HG03280 (cell line): ENCODE results near the gene GSG1L.

ENCODE experiments used
- ATAC-seq: cut with Tn5 transposase; IDR thresholded peaks from one replicate; pipeline ENCODE4 v1.9.1; 2021; ENCODE audit warnings: mild to moderate bottlenecking, moderate library complexity; ENCODE audit not compliant: unreplicated experiment

Gene GSG1L

DNA sequence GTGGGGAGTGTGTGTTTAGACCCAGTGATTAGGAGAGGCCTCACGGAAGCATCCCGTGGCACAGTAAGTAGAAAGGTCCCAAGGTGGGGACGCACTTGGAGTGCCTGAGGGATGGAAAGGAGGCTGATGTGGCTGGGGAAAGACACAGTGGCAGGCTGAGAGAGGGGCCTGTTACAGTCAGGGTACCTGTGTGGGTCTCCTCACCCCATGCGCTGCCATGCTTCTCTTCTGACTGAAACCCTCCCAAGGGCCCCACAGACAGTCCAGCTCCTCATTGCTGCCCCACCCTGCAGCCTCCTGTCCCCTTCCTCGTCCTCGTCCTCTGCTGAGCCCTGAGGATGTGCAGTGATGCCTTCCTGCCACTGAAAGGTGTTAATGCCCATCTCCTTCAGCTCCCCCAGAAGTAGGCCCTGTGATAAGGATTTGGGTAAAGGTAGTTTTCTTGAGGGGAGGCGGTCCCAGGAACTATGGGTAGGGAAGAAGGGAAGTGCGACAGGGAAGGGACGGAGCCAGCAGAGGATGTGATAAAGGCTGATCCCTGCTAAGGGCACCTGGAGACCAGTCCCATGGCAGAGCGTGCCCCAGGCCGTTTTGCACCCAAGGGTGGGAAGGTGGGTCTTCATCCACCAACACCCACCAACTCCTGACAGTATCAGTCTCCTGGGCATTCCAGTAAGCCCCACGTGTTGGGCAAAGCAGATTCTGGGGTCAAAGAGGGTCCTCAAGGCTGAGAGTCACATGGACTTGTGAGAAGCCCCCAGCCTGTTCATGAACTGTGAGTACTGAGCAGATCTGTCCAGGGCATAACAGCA, 237.2 kb downstream of the GSG1L start:
- ATAC-seq, result no peak

DNA sequence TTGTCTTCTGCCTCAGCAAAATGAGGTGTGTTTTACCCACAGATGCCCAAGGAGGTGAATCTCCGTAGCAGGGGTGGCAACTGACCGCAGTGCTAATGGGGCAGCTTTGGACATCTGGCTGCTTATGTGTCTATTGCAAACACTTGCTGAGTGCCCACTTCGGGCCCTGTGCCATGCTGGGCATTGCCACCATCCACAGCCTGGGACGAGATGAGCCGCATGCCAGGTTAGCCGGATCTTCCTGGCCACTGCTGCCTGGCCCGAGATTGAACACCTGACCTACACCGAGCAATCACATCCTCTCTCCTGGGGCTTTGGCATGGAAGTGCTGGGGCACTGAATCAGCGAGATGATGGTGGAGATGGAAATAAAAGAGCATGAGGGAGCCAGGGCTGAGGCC, 238.7 kb downstream of the GSG1L start:
- no peak for ATAC-seq

DNA sequence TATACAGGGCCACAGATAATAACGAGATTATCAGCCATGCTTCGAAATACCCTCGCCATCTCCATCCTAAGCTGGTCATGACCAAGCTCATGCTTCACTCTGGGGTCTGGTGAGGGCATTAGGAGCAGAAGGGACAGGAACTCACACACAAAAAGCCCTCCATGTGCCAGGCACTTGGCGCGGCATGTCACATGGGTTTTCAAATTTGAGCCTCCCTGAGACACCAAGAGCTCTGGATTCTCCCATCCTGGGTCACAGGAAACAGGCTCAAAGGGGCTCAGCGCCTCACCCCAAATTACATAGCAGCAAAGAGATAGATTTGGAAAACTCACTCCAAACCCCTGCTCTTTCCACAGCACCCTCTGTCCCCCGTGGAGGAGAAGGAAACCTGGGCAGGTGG, 239.5 kb downstream of the GSG1L start:
- no peak for ATAC-seq

DNA sequence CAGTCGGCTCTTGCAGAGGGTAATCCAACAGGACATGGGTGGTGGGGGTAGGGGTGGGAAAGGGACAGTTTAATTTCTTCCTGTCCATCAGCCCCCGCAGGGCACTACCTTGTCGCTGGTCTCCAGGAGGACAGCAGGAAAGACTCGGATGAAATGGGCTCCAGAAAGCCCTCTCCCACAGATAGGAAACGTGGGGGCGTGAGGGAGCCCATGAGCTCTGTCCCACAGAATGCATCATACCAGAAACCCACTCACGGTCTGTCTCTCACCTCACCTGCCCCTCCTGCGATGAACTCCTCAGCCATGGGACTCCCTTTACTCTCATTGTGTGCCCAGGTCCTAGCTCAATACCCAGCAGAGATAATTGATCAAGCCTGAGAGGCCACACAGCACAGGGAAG, 240.1 kb downstream of the GSG1L start:
- no peak for ATAC-seq

DNA sequence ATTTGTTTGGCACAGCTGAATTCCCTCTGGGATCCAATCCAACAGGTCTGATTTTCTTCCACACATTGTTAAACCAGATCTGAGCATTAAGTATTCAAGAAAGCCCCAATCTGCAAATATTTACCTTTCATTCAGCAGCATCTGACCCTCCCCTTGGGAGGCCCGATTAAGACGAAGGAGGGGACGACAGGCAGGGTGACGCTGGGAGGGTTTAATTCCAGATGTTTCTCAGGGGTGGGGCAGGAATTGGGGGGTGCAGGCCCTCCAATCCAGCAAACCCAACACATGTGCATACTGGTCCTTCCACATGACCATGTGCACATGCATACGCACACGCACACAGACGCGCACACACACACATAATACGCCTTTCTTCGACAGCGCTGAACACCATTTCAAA, 240.5 kb downstream of the GSG1L start:
- no peak for ATAC-seq

DNA sequence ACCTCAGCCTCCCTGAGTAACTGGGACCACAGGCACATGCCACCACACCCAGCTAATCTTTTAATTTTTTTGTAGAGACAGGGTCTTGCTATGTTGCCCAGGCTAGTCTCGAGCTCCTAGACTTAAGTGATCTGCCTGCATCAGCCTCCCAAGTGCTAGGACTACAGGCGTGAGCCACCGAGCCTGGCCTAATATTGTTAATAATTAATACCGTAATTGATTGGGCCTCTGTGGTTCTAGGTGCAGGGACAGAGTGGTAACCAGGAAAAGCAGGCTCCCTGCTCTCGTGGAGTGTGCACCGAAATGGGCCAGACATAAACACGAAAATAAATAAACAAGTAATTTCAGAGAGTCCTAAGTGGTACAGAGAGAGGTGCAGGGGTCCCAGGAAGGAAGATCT, 241.0 kb downstream of the GSG1L start:
- no peak for ATAC-seq

DNA sequence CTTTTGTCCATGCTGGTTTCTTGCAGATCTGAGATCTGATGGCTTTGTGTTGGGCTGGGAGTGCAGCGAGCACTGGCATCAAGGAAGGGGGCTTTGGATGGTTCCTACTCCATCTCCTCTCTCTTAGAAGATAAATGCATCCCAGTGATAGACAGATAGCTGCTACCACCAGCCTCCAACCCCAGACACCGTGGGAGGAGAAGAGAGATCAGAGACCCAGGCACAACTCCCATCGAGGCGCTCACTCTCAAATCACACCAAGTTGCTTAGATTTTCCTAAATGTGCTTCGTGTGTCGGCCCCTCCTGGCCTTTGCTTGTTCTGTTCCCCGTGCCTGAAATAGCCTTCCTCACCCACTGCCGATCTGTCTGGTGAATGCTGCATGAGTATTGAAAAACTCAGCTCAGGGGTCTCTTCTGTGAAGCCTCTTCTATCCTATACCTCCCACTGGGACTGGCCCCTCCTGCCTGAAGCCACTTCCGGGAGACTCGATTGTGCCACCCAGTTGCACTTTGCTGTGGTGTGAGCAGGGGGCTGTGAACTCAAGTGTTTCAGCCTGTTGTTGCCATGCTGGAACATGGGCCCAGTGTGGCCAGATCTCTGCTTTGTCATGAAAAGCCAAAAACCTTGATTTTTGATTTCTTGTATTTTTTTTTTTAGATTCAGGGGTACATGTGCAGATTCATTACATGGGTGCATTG, 242.7 kb downstream of the GSG1L start:
- no peak for ATAC-seq

DNA sequence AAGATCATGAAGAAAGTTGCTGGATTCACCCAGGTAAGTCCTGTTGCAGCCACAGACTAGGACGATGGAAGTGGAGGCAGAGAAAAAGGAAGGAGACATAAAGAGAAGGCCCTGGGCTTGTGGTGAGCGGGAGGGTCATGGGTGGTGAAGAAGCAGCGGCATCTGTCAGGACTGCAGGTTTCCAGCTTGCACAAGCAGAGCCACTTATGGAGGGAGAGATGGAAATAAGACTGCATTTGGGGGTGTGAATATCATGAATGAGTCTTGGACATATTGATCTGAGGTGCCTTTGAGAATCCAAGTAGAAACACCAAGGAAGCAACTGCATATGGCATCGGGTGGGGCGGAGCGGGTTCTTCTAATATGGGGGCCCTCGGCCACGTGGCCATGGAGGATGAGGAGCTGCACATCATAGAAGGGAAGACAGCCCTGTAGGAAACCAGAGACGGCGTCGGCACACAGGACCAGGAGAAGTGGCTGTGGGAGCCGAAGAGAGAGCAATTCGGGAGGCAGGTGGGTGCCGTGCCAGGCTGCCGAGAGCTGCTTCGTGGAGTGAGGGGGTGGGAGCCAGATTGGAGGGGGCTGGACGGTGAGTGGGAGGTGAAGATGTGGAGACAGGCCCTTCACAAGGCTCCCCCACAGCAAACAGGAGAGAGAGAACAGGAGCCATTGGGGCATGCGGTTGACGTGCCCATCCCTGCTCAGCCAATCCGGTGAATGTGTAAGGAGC, 243.5 kb downstream of the GSG1L start:
- no peak for ATAC-seq

DNA sequence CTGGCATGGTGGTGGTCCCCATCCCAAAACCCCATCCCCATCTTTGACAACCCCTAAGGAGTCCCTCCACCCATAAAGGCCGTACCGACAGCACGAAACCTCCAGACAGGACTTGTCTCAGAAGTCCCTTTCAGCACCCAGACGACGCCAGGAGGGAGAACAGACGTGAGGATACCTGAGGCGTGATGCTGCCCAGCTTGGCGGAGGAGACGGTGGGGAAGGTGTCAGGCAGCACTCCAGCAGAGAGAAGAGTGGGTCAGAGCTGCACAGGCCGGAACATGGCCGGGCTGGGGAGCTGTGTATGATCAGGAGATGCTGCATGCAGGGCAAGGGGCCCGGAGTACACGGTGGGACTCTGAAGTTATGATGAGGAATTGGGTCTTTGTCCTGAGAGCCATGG, 244.2 kb downstream of the GSG1L start:
- no peak for ATAC-seq

DNA sequence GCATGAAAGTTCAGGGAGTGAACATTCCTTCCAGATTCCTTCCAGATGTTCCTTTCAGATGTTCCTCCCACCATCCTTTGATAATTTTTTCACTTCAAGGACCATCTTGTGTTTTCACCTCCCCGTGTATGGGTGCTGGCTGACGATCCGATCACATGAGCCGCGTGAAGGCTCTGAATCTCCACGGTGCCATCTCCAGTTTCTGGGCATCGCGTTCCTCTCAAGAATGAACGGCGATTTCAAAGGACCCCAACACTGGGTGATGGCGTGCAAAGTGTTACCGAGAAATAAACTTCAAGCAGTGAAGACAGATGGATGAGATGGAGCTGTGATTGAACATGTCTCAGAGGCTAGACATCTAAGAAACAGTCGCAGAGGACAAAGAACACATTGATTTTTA, 245.3 kb downstream of the GSG1L start:
- no peak for ATAC-seq

DNA sequence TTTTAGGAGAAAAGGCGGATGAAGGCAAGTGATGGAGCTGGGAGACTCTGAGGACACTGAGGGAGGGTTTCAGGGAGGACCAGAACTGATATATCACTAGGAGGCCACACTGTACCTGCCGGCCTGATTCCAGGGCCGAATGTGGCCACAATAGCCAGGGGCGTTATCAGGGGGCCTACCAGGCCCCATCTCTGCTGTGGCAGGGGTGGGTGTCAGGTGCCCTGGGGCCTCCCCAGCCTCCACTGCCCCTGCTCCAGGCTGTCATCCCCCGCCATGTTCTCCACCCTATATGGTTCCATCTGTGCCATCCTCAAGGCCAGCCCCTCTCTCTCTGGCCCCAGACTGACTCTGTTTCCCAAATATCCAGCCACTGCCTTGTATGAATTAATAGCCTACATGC, 246.5 kb downstream of the GSG1L start:
- ATAC-seq, result no peak

DNA sequence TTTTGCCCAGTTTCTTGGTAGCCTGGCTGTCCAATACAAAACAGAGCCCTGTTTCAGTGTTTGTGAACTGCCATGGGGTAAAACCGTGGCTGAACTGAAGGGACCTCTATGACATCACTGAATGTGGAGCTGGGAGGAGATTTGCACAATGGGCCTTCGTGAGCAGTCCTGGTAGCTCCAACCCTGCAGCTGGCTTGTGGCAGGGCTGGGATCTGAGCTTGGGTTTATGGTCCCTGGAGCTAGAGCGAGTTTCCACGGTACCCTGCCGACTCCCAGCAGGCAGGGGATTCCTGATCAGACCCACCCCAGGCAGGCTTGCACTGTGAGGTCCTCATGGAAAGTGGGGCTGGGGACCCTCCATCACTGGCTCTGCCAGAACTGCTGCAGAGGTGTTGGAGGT, 247.0 kb downstream of the GSG1L start:
- ATAC-seq, result no peak

DNA sequence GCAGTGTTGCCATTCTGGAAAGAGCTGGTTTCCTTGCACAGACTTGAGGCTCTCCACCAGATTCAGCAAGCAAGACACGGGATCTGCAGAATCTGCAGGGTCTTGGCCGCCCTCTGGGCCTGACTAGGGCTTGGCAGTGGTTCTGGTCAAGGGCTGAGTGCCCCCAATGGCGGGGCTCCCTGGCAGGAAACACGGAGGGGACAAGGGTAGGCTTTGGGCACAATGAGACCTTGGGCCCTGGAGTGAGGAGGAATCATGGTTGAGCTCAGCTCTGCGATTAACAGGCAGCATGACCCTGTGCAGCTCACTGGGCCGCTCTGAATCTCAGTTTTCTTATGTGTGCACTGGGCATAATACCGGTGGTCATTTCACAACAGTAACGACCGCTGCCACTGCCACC, 249.9 kb downstream of the GSG1L start:
- no peak for ATAC-seq

DNA sequence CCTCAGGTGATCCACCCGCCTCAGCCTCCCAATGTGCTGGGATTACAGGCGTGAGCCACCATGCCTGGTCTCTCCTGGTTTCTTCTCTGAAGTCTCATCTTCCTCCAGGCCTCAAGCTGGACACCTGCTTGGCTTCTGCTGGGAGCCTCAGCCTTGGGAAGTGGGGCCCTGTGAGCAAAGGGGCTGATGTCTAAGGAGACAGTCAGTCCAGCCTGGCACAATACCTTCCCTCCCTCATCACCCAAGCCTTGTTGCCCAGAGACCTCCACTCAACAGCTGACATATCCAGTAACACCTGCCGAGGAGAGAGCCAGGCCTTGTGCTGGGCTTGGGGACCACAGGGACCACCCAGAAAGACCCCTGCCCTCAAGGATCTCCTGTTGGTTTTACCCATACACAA, 251.6 kb downstream of the GSG1L start:
- no peak for ATAC-seq

DNA sequence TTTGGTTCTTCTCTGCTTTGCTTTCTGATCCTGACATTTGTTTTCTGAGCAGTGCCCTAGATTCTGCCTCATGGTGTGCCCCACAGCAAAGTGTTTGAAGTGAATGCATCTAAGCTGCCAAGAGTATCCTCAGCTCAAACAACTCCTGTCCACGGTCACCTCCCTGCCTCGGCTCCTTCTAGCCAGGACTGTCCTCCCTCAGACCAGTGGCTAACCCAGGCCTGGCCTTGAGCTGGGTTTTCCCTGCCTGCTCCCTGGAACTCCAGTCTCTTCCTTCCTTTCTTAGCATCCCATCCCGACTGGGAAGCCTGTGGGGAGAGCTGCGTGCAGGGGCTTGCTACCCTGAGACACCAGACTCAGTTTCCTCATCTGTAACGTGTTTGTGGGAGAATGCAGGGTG, 256.5 kb downstream of the GSG1L start:
- no peak for ATAC-seq

DNA sequence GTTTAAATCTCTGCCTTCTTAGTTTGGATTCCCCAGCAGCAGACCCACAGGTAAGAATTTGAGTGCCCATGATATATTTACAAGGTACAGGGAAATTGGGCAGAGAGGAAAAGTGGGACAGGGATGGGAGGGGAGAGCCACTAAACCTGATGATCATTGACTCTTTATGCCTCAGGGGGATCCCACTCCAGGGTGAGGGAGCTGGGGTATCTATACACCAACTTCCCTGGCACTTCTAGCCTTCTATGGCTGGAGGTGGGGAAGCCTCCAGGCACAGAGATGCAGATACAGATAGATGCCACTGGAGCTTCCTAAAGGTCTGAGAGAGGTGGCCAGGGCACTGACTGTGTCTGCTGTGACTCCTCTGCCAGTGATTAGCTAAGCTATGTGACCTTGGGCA, 257.1 kb downstream of the GSG1L start:
- no peak for ATAC-seq

DNA sequence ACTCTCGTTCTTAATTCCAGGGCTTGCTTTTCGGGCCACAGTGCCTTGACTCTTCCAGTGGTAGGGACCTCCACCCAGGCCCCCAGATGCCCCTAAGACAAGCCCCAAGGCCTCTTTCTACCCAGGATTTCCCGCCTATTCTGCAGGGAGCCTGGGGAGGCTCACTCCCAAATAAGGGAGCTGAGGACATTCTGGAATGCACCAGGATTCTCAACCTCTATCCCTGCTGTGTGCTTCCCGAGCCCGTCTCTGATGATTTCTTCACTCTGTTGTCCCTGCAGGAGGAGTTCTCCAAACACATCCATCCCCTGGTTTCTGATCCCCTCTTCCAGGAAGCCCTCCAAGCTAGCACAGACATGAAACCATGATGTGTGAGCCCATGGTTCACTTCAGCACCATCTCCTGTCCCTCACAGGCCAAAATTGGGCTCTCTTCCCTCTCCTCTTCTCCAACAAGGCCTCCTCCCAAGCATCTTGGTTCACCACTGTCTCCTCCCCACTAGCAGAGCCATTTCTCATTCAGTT, 257.6 kb downstream of the GSG1L start:
- ATAC-seq, result no peak

DNA sequence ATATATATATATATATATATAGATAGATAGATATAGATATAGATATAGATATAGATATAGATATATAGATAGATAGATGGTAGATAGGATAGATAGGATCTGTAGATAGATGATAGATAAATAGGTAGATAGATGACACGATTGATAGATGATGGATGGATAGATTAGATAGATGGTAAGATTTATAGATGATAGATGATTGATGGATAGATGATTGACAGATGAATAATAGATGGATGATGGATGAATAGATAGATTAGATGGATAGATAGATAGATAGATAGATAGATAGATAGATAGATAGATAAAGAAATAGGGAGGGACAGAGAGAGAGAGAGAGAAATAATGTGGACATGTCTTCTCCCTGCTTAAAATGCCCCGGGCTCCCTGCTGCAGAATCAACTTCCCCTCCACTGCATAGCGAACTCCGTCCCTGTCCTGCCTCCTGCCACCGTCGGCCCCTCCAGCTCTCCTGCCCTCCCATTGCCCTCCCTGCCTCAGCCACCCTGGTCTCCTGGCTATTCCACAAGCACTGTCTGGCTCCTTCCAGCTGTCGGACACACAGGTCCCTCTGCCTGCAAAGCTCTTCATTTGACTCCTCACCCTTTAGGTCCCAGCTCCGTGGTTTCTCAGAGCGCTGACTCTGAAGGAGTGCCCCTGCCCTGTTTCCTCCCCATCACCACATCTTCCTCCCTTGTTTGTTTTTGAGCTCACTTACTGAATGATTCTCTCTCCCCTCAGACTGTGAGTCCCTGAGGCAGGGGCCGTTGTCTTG, 259.6 kb downstream of the GSG1L start:
- no peak for ATAC-seq

DNA sequence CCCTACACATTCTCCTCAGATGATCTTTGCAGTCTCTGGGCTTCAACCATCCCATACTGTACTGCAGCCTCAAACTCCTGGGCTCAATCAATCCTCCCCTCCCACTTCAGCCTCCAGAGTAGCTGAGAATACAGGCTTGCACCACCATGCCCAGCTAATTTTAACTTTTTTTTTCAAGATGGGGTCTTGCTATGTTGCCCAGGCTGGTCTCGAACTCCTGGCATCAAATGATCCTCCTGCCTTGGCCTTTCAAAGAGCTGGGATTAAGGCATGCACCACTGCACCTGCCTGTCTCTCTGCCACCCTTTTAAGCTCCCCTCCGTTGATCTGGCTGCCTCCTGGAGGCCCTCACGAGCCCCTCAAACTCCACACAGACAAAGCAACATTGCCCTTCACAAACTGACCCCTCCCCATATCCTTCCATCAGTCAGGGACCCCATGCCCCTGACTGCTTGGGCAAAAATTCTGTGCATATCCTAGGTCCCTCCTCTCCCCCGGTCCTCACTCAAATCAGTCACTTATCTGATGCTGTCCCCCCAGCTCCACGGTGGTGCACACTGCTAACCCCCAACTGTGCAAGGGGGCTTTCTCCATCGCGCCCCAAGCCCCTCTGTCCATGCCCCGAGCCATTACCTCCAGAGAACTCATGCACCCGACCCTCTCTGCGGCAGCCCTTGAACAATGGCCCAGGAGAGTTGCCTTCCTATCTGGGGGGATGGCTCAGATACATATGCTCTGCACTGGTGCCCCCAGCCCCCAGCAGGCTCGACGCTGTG, 260.7 kb downstream of the GSG1L start:
- ATAC-seq, result no peak

DNA sequence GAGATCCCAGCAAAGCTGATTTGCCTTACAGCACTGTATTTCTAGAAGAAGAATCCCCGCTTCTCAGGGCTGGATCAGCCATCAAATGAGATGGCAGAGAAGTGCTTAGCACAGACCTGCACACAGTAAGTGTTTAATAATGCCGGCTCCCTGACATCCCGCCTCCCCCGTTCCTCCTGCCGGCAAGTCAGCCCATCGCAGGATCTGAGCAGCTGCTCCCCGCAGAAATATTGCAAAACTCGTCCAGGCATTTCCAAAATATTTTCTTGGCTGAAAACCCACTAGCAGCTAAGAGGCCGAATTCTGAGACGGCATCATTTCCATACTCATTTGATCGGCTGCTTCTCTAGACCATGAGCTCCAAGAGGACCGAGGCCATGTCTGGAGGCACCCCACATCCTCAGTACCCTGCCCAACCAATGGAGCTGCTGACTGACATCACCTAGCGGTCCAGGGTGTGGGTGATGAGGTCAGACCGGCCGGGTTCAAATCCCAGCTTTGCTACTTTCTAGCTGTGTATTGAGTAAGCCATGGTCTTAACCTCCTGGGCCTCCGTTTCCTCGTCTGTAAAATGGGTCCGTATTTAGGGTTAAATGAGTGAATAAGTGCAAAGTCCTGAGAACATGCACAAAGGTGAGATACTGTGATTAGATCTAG, 262.1 kb downstream of the GSG1L start:
- ATAC-seq, result no peak
